Stimulated activated naive CD8-positive, alpha-beta T cell treated with anti-CD3 and anti-CD28 coated beads, Interleukin-15, Interleukin-2, amounts not matched to agents 100 ng/mL and 50 ng/mL, for 24 hours (primary cell): Measurements from ENCODE around the gene CSNK2B.

ENCODE experiments used
- H3K27ac Mint-ChIP-seq: one replicate; pipeline ENCODE4 v1.8.0; 2021; ENCODE audit warnings: mild to moderate bottlenecking, mixed read lengths
- H3K27me3 Mint-ChIP-seq: one replicate; pipeline ENCODE4 v1.8.0; 2021; ENCODE audit warnings: mixed read lengths
- H3K36me3 Mint-ChIP-seq: one replicate; pipeline ENCODE4 v1.8.0; 2021; ENCODE audit warnings: low read depth, mixed read lengths
- H3K4me1 Mint-ChIP-seq: one replicate; pipeline ENCODE4 v1.8.0; 2021; ENCODE audit warnings: low read depth, mixed read lengths
- H3K4me3 Mint-ChIP-seq: one replicate; pipeline ENCODE4 v1.8.0; 2021; ENCODE audit warnings: mild to moderate bottlenecking, mixed read lengths
- H3K9me3 Mint-ChIP-seq: one replicate; pipeline ENCODE4 v1.8.0; 2021; ENCODE audit warnings: mixed read lengths

CSNK2B gene

GRCh38 chr6:31651602-31652191, 14.2 kb upstream of the CSNK2B start:
- Mint-ChIP-seq H3K4me3 (peak overlapping the region; percentile 92), H3K27me3 (no peaks in the 10 kb centered on the region), H3K4me1 (peaks cover 46% of the 10 kb centered on the region), H3K9me3 (no peaks in the 10 kb centered on the region), H3K36me3 (peaks cover 38% of the 10 kb centered on the region), H3K27ac (peak overlapping the region; percentile 100)

- no peaks in the 10 kb centered on the region for H3K9me3 Mint-ChIP-seq
- H3K27ac Mint-ChIP-seq: peak overlapping the region; percentile 100
- H3K36me3 Mint-ChIP-seq: peaks cover 38% of the 10 kb centered on the region
- H3K4me3 Mint-ChIP-seq: peak overlapping the region; percentile 92
- H3K27me3 Mint-ChIP-seq: no peaks in the 10 kb centered on the region
- peaks cover 58% of the 10 kb centered on the region for H3K4me1 Mint-ChIP-seq
Observed at GRCh38 chr6:31652925-31653724, 12.8 kb upstream of the CSNK2B start.

- H3K36me3 Mint-ChIP-seq: peaks cover 36% of the 10 kb centered on the region
- no peaks in the 10 kb centered on the region for H3K27me3 Mint-ChIP-seq
- H3K27ac Mint-ChIP-seq: no peak overlapping the region
- peaks cover 74% of the 10 kb centered on the region for H3K4me1 Mint-ChIP-seq
- H3K9me3 Mint-ChIP-seq: no peaks in the 10 kb centered on the region
- H3K4me3 Mint-ChIP-seq: no peak overlapping the region
Observed at GRCh38 chr6:31654574-31655348, 11.1 kb upstream of the CSNK2B start.

- Mint-ChIP-seq H3K9me3 (no peaks in the 10 kb centered on the region), H3K27me3 (no peaks in the 10 kb centered on the region), H3K4me1 (peaks cover 73% of the 10 kb centered on the region), H3K4me3 (no peak within 1 kb of the TSS), H3K27ac (peak within 1 kb of the TSS; percentile 26), H3K36me3 (peaks cover 34% of the 10 kb centered on the region)
Observed at GRCh38 chr6:31655349-31656237, 10.3 kb upstream of the CSNK2B start, which contains the start of gene APOM. TSS of gene APOM (plus strand) at chr6:31655894. CDS start at chr6:31655967, 73 bp downstream.

GRCh38 chr6:31657406-31658157, 8.3 kb upstream of the CSNK2B start:
- Mint-ChIP-seq H3K27ac (peak overlapping the region; percentile 72), H3K4me1 (peaks cover 76% of the 10 kb centered on the region), H3K27me3 (no peaks in the 10 kb centered on the region), H3K9me3 (no peaks in the 10 kb centered on the region), H3K36me3 (peaks cover 32% of the 10 kb centered on the region), H3K4me3 (peak overlapping the region; percentile 96)

- H3K9me3 Mint-ChIP-seq: no peaks in the 10 kb centered on the region
- peaks cover 75% of the 10 kb centered on the region for H3K4me1 Mint-ChIP-seq
- no peaks in the 10 kb centered on the region for H3K27me3 Mint-ChIP-seq
- H3K27ac Mint-ChIP-seq: peak overlapping the region; percentile 72
- peaks cover 36% of the 10 kb centered on the region for H3K36me3 Mint-ChIP-seq
- peak overlapping the region; percentile 96 for H3K4me3 Mint-ChIP-seq
Observed at GRCh38 chr6:31658158-31658688, 7.7 kb upstream of the CSNK2B start.

- Mint-ChIP-seq H3K36me3 (peaks cover 44% of the 10 kb centered on the region), H3K27ac (peak overlapping the region; percentile 96), H3K4me3 (peak overlapping the region; percentile 96), H3K9me3 (no peaks in the 10 kb centered on the region), H3K27me3 (no peaks in the 10 kb centered on the region), H3K4me1 (peaks cover 79% of the 10 kb centered on the region)
Observed at GRCh38 chr6:31658983-31659648, 6.8 kb upstream of the CSNK2B start.

- Mint-ChIP-seq H3K4me1 (peaks cover 86% of the 10 kb centered on the region), H3K27me3 (no peaks in the 10 kb centered on the region), H3K9me3 (no peaks in the 10 kb centered on the region), H3K27ac (peak overlapping the region; percentile 96), H3K4me3 (peak overlapping the region; percentile 96), H3K36me3 (peaks cover 51% of the 10 kb centered on the region)
Observed at GRCh38 chr6:31659649-31660380, 6.1 kb upstream of the CSNK2B start.

GRCh38 chr6:31660381-31661261, 5.3 kb upstream of the CSNK2B start, which contains the start of gene C6orf47:
TSS of gene C6orf47 (minus strand) at chr6:31660778. CDS start at chr6:31659947, 831 bp downstream.
- no peaks in the 10 kb centered on the region for H3K9me3 Mint-ChIP-seq

GRCh38 chr6:31661262-31662123, 4.4 kb upstream of the CSNK2B start:
- Mint-ChIP-seq H3K9me3 (no peaks in the 10 kb centered on the region), H3K36me3 (peaks cover 60% of the 10 kb centered on the region), H3K27me3 (no peaks in the 10 kb centered on the region), H3K4me1 (peaks cover 82% of the 10 kb centered on the region), H3K27ac (peak overlapping the region; percentile 87), H3K4me3 (peak overlapping the region; percentile 96)

More at GRCh38 chr6:31660381-31661261, 5.3 kb upstream of the CSNK2B start, which contains the start of gene C6orf47:
- H3K27ac Mint-ChIP-seq: peak within 1 kb of the TSS; percentile 96
- peak within 1 kb of the TSS; percentile 96 for H3K4me3 Mint-ChIP-seq
- peaks cover 83% of the 10 kb centered on the region for H3K4me1 Mint-ChIP-seq
- peaks cover 53% of the 10 kb centered on the region for H3K36me3 Mint-ChIP-seq
- no peaks in the 10 kb centered on the region for H3K27me3 Mint-ChIP-seq

- peaks cover 83% of the 10 kb centered on the region for H3K4me1 Mint-ChIP-seq
- H3K36me3 Mint-ChIP-seq: peaks cover 61% of the 10 kb centered on the region
- peak overlapping the region; percentile 45 for H3K4me3 Mint-ChIP-seq
- no peaks in the 10 kb centered on the region for H3K9me3 Mint-ChIP-seq
- H3K27ac Mint-ChIP-seq: peak overlapping the region; percentile 41
- no peaks in the 10 kb centered on the region for H3K27me3 Mint-ChIP-seq
Observed at GRCh38 chr6:31662124-31662723, 3.7 kb upstream of the CSNK2B start.
